ENCODE measurements around the gene MEP1A.
"Not testable (repeated sequence)": the region's sequence is repeated elsewhere in the genome, so short reads cannot be mapped to it uniquely, and the experiment has no call there.

The MEP1A gene, protein sequence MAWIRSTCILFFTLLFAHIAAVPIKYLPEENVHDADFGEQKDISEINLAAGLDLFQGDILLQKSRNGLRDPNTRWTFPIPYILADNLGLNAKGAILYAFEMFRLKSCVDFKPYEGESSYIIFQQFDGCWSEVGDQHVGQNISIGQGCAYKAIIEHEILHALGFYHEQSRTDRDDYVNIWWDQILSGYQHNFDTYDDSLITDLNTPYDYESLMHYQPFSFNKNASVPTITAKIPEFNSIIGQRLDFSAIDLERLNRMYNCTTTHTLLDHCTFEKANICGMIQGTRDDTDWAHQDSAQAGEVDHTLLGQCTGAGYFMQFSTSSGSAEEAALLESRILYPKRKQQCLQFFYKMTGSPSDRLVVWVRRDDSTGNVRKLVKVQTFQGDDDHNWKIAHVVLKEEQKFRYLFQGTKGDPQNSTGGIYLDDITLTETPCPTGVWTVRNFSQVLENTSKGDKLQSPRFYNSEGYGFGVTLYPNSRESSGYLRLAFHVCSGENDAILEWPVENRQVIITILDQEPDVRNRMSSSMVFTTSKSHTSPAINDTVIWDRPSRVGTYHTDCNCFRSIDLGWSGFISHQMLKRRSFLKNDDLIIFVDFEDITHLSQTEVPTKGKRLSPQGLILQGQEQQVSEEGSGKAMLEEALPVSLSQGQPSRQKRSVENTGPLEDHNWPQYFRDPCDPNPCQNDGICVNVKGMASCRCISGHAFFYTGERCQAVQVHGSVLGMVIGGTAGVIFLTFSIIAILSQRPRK

DNA sequence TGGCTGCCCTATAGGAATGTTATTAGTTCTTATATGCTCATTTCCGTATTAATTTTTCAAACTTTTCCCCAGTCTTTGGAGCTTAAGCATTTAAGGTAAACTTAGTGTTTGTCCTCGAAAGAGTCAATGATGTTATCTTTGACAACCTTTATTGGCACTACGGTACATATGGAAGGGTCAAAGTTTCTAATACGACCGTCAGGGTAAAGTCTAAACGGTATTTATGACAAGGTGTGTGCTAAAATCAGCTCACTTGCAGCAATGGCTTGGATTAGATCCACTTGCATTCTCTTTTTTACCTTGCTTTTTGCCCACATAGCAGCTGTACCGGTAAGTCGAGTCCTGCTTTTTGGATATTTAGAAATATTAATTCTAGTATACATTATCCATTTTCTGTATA lies at the start of gene MEP1A:
TSS of gene MEP1A (plus strand) at position 252 of the 400 bp plus-strand sequence. CDS start at position 262, 10 bp downstream.
- DNase-seq = no peak

DNA sequence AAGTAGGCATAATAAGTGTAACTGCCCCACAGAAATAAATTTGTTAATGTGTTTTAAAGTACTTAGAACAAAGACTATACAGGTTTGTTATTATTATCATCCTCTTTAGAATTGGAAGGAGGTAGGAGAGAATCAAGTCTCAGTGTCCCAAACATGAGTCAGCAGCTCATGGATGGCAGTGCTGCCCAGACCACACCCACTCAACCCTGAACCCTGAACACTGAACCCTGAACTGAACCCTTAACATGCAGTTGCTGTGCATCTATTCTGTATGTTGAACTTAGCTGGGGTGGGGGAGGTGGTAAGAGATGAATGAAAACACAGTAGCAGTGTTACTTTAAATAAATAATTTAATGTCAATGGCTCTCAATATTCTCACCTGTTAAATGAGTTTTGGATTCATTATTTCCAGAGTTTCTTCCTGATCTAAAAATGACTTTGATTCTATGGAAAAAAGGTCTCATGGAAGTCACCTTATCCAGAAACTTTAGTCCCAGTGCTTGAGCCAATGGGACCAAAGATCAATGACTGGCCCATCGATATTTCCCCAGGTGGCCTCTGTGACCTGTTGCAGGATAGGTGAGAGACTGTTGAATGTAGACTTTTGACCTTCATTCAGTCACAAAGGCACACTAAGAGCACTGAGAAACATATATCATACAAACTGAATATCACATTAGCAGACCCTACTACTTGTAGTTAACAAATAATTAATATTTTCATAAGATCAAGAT lies 49.6 kb upstream of the MEP1A start:
- no peak for DNase-seq

DNA sequence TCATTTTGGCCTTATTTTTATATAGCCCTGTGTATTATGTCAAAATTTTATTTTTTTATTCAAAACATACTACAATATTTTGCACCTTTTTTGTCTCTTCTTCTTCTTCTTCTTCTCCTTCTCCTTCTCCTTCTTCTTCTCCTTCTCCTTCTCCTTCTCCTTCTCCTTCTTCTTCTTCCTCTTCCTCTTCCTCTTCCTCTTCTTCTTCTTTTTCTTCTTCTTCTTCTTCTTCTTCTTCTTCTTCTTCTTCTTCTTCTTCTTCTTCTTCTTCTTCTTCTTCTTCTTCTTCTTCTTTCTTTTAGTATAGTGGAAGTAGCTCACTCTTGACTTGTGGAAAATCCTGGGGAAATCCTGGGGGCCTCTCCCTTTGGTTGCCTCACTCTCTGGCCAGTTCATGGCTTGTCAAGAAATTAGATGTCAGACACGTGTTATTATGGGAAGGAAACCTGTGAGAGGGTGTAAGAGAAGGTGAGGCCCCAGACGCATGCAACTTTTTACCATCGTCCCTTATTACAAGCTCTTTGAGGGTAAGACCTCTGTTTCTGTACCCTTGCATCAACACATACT lies 48.9 kb upstream of the MEP1A start:
- not testable (repeated sequence) for DNase-seq

DNA sequence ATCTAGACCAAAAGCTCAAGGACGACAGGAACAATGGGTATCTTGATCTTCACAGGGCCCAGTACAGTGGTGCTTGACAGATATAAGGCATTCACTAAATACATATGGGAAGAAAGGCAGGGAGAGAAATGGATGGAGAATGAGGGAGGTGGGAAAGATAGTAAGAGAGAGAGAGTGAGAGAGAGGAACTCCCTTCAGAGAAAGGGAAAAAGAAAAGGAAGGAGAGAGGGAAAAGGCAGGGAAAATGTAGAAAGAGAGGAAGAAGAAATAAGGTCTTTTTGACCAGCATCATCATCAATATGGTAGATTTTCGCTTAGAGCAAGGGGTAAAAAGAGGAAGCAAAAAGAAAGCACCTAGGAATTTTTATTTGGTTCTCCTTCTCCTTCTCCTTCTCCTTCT lies 47.2 kb upstream of the MEP1A start:
- no peak for DNase-seq

DNA sequence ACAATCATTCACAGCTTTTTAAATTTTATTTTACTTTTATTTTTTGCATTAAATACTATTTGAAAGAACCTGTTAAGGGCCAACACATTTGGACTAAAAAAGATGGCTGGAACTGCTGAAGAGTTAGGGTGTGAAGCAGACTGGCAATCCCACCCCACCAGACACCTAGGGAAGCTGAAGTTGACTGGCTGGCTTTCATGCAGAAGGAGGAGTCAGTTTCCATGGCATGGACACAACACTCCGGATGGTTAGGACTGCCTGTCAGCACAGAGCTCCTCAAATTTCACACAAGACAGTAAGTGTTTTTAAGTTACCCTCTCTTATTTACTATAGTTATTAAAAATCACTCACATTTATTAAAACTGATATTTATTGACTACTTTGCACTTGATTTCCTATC lies 46.5 kb upstream of the MEP1A start, which contains the start of gene ANKRD66:
TSS of gene ANKRD66 (plus strand) at position 238 of the 400 bp plus-strand sequence. CDS start 5,016 bp downstream, outside the sequence.
- no peak for DNase-seq

DNA sequence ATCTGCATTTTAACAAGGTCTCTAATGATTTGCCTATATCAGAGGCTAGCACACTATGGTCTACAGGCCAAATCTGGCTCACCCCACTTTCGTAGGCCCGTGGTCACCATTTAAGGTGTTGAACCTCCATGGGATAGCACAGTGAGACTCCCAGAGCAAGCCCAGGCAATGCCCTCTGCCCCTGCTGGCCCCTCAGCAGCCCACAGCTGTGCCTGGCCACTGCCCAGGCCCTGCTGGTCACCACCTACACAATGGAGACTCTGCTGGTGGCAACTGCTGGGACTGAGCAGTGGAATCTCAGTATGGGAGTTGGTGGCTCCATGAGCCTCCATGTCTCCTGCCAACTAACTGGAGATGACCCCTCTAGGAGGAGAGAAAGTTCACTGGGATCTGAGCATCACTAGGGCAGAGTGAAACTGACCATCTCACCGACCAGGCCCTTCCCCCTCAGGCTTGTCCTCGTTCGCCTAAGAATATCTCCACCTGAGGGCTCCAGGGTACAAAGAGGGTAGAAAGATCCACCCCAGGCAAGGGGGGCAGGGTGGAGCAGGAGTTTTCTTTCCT lies 44.2 kb upstream of the MEP1A start:
- DNase-seq = no peak

DNA sequence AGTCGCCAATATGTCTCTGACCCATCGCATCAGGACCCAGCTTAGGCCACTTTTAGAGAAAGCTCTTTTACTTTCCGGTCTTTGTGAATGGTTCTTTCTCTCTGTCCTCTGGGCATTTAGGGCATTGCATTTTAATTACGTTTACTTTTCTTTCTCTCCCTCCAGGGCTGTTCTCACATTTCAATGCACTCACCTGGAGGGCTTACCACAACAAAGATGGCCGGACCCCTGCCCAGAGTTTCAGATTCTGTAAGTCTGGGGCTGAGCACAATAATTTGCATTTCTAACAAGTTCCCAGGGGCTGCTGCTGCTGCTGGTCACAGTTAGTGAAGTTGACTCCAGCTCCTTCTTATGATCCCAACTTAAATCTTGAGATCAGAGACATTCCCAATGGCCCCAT lies 43.5 kb upstream of the MEP1A start:
- no peak for DNase-seq

DNA sequence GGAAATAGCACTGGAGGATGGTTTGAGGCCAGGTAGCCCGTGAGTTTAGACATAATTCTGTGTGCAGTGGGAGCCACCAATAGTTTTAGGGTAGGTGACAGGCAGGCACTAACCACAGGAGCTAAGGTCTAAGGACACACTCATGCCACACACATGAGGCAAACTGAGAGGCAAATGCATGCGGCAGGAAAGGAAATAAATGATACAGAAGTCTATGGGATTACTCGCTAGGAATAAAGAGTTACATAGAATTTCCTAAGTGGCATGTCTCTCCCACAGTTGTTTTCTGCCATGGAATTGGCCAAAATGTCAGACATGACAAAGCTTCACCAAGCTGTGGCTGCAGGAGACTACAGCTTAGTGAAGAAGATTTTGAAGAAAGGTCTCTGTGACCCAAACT lies 41.5 kb upstream of the MEP1A start:
- no peak for DNase-seq

DNA sequence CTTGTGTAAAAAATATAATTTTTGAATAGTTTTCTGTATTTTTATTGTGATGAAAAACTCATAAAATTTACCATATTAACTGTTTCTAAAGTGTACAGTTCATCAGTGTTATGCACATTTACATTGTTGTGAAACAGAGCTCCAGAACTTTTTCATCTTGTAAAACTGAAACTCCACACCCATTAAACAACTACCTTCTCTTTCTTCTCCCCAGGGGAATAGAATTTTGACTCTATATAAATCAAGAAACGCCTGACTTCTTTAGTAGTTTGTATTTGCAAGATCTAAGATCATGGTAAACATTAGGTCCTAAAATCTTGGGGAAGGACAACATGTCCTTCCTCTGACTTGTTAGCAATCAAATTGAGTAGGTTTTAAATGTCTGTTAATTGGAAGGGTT lies 37.3 kb upstream of the MEP1A start:
- no peak for DNase-seq

DNA sequence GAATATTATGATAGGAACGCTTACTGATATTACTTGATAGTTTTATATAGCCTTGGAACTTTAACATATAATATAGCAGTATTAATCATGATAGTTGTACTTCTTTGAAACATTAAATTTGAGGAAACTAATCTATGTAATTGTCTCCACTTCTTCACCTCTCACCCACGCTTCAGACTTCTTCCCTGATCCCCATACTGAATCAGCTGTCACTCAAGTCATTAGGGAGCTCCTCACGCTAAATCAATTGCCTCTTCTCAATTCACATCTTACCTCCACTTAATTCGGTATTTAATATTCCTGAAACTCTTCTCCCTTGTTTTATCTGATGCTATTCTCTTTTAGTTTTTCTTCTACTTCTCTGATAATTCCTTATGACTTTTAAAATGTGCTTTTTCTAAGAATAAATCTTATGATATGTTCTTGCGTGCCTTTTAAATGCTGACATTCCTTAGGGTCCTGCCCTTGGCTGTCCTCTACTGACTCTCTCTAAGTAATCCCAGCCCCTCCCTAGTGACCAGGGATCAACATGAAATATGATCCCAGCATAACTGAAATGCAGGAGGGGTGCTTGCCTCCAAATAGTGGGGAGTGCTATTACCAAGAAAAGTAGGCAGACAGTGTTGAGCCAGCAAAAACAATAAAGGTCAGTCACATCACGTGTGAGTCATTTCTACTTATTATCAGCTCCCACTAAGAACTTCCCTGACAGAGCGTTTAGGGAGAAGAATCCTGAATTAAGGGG lies 36.5 kb upstream of the MEP1A start:
- DNase-seq = no peak

DNA sequence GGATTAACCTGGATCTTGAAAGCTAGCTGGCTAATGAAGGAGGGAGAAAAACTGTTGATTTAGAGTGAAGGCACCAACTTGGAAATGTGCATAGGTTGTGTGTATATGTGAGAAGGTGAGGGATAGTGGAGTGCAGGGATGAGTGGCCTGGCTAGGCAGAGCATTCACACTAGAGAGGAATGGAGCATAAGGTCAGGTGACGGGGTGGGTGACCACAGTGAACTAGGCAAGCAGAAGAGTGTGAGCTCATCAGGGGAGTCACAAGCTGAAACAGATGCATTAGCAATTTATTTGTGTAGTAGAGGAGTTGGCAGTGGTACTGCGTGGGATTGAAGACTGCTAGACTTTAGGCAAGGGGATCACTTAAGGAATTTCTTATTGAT lies 36.0 kb upstream of the MEP1A start:
- DNase-seq = no peak

DNA sequence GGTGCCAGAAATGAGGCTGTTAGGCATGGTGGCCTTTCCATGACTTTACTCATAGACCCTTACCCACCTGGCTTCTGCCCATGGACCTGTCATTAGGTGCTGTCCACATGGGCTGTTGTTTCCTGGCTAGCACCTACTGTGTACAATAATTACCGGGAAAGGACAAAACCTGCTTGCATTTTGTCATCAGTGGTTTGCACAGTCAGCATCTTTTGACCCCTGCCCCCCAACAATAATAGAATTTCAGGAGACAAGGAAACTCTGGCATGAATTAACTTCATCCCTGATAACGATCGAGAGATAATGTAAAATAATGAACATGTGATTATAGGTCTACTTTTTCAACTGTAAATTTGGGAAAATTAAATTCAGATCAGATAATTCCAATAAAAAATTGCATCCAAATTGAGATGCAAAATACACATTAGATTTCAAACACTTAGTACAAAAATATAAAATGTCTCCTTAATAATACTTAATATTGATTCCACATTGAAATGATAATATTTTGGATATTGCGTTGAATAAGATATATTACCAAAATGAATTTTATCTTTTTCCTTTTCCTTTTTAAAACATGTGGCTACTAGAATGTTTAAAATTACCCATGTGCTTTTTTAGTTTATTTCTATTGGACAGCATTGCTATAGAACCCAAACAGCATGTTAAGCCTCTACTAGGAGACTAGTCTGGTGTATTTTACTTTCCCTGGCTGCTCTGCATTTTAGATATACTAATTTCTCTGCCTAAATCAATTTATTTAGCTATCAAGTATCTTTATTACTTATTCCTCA lies 34.0 kb upstream of the MEP1A start:
- no peak for DNase-seq

DNA sequence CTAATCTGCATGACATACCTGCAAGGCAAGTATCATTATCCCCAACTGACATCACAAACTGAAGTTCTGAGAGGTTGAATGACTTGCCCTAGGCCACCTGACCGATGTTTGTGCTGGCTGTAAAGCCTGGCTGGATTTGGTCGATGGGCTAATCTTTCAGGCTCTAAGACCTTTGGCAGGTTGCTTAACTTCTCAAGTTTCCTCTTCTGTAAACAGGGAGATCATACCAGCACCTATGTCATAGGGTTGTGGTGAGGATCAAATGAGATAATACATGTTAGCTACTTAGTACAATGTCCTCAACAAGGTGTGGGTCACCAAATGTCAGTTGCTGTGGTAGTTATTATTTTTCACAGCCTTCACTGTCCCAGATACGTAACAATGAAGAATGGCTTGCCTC lies 32.3 kb upstream of the MEP1A start:
- DNase-seq = no peak

DNA sequence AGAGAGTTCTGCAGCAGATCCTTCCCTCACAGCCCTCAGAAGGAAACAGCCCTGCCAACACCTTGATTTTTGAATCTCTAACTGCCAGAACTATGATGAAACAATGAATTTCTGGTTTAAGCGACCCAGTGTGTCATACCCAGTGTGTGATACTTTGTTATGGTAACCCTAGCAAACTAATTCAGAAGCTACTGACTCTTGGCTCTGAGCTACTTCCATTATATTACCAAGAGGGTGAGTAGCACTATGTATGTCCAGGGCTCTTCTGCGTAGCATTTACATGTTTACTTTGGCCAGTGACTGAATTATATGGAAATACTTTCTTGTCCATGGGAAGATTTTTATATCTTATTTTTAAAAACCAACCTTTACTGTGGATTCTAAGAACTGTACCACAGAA lies 29.7 kb upstream of the MEP1A start:
- no peak for DNase-seq

DNA sequence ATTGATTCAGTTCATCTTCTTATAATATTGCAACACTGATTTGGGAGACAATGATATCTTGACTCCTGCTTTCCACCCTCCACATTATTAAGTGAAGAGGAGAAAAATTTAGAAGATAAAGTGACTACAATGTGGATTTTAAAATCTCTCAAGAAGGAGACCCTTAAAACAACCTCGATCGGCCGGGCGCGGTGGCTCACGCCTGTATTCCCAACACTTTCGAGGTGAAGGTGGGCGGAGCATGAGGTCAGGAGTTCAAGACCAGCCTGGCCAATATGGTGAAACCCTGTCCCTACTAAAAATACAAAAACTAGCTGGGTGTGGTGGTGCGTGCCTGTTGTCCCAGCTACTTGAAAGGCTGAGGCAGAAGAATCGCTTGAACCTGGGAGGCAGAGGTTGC lies 28.9 kb upstream of the MEP1A start:
- not testable (repeated sequence) for DNase-seq

DNA sequence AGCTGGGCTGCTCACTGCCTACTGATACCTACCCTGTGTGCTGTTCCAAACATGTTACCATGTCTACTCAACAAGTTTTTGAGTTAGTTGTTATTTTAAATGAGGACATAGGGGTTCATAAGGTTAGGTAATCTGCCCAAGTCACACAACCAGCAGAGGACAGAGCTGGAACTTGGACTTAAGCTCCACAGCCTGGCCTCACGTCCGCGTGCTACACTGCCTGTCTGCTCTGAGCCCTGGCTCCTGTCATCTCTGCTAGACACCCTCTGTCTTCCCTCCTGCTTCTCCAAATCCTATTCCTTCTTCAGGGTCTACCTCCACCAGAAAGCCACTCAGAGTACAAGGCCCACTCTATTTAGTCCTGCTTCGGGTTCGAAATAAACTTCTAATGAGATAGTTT lies 28.2 kb upstream of the MEP1A start:
- DNase-seq = no peak

DNA sequence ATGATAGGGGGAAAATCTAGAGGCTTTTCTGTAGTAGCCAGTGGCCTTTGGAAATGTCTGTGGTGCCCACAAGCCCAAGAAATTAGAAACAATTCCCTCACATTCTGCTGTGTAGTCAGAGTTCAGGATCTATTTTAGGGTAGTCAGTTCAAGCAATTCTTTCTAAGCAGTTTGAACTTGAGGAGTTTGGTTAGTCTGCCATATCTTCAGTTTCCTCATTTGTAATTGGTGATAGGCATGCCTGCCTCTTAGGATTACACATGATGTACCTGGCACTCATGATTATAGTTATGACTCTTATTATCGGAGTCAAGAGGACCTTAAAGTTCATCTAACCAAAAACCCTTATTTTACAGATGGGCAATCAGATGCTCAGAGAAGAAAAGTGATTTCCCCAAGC lies 21.2 kb upstream of the MEP1A start:
- DNase-seq = no peak

DNA sequence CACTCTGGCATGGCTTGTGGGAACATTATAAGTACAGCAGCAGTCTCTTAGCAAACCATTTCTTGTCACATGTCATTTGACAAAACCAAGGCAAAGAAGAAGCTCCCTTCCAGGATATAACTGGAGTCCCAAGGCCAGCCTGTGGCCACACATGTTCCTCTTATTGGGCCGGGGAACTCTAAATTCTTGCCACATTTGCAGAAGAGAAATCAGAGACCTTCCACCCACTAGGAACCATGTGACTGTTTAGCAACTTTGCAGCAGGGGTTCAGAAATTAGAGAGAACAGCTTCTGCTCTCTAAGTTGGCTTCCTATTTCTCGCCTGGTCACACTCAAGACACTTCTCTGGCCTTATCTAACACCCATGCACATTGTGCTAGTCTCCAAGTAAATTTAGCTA lies 20.4 kb upstream of the MEP1A start:
- no peak for DNase-seq

DNA sequence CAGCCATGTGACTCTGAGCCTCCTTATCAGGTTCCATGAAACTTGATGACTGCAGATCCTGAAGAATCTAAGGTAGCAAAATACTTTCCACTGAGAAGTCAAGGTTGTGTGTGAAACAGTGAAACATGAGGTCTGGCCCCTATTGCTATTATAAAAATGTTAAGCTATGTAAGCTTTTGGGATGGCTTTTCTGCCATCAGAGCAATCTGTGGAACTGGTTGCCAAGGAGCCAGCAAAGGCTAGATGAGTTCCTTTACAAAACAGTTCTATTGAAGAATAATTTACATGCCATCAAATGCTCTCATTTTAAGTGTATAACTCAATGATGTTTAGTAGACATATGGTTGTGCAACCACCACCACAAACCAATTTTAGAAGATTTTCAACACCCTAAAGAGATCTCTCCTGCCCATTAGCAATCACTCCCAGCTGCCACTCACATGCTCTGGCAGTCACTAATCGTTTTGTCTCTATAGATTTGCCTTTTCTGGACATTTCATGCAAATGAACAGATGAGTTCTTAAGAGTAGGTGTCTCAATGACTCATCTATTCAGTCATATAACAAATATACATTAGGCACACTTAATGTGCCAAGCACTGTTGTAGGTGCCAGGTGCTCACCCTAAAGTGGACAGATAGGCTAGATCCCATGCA lies 19.9 kb upstream of the MEP1A start:
- DNase-seq = no peak

DNA sequence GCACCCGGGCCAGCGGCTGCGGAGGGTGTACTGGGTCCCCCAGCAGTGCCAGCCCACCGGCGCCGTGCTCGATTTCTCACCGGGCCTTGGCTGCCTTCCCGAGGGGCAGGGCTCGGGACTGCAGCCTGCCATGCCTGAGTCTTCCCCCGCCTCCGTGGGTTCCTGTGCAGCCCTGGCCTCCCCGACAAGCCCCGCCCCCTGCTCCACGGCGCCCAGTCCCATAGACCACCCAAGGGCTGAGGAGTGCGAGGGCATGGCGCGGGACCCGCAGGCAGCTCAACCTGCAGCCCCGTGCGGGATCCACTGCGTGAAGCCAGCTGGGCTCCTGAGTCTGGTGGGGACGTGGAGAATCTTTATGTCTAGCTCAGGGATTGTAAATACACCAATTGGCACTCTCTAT lies 18.5 kb upstream of the MEP1A start:
- DNase-seq = not testable (repeated sequence)

All from cortex of kidney (tissue), 1 donor.